A549 (cell line): ENCODE measurements around the gene MAP3K21. TPM values are rescaled to one million over a fixed set of nuclear protein-coding genes. Genes with fewer than 3 reads are reported as not detected.

ENCODE experiments used
- ATAC-seq, 2 experiments: fragments of 200-7000 bp in 1 of 2; fragments of >200 bp in 1 of 2; cut with Nextera tagmentation in 1 of 2; cut with Tn5 transposase in 1 of 2; 3 replicates each; pipeline versions ENCODE4 v1.8.0 to v1.9.1; 2018 to 2020; ENCODE audit warnings: mild to moderate bottlenecking in 1 of 2, moderate library complexity in 1 of 2
- CTCF ChIA-PET: fragments of 300-600 bp; sonication (Branson Sonifier 250); formaldehyde crosslinking; extraction: SDS; loops from one replicate; lab custom pipeline; 2021; ENCODE audit warnings: antibody characterized with exemption, inconsistent platforms; lab: Yijun Ruan, JAX
- POLR2A ChIA-PET: fragments of 350-600 bp; formaldehyde crosslinking; extraction: SDS; loops from one replicate; lab custom pipeline; 2021; ENCODE audit warnings: antibody characterized with exemption, inconsistent platforms; lab: Yijun Ruan, JAX
- DNase-seq, 2 experiments: peaks; one replicate each; pipeline versions ENCODE4 v3.0.0 to v3.0.0-alpha.2; 2011 to 2016; ENCODE audit warnings: low read depth in 1 of 2, low spot score in 1 of 2
- FAIRE-seq: peaks from 2 replicates; lab custom pipeline; 2011; peaks lifted over from hg19 to GRCh38; lab: Jason Lieb, UNC
- H3K27ac ChIP-seq, 2 experiments: fragments of >200 bp; sonication (Bioruptor Twin); formaldehyde crosslinking; 3 replicates each; pipeline ENCODE4 v1.5.1; 2016 to 2017
- H3K4me1 ChIP-seq: fragments of >200 bp; sonication (Bioruptor Twin); formaldehyde crosslinking; 3 replicates; pipeline ENCODE4 v1.6.1; 2016
- H3K4me2 ChIP-seq: fragments of >200 bp; sonication (Bioruptor Twin); formaldehyde crosslinking; 3 replicates; pipeline ENCODE4 v1.6.1; 2016
- H3K4me3 ChIP-seq: fragments of >200 bp; sonication (Bioruptor Twin); formaldehyde crosslinking; 3 replicates; pipeline ENCODE4 v1.5.1; 2016
- H3K9me3 ChIP-seq: fragments of >200 bp; sonication (Bioruptor Twin); formaldehyde crosslinking; 3 replicates; pipeline ENCODE4 v1.6.1; 2016
- CBX2 ChIP-seq: fragments of 200-600 bp; sonication (generic); IDR thresholded peaks from 2 replicates; pipeline ENCODE4 v1.6.1; 2016; ENCODE audit warnings: low read depth, mild to moderate bottlenecking, borderline replicate concordance
- CHD4 ChIP-seq: fragments of 200-600 bp; sonication (generic); IDR thresholded peaks from 2 replicates; pipeline ENCODE4 v1.6.1; 2016; ENCODE audit warnings: antibody characterized with exemption, mild to moderate bottlenecking, borderline replicate concordance
- E2F6 ChIP-seq: IDR thresholded peaks from 2 replicates; pipeline ENCODE4 v1.6.1; 2012; ENCODE audit warnings: low read depth, borderline replicate concordance
- EHF ChIP-seq: fragments of 250-450 bp; sonication (Bioruptor Pico); IDR thresholded peaks from 2 replicates; pipeline ENCODE4 v1.5.0; 2020; ENCODE audit warnings: mild to moderate bottlenecking
- ESRRA ChIP-seq: fragments of 150-350 bp; IDR thresholded peaks from 2 replicates; pipeline ENCODE4 v1.6.1; 2014; ENCODE audit warnings: mild to moderate bottlenecking, low read length, borderline replicate concordance
- FOSB ChIP-seq: fragments of 250-450 bp; sonication (Bioruptor Pico); IDR thresholded peaks from 2 replicates; pipeline ENCODE4 v1.5.0; 2020; ENCODE audit warnings: mild to moderate bottlenecking, moderate library complexity
- FOSL2 ChIP-seq, 2 experiments: fragments of 450-650 bp in 1 of 2; fragments of >200 bp in 1 of 2; sonication (Bioruptor Twin) in 1 of 2; formaldehyde crosslinking; IDR thresholded peaks; 2 replicates each; pipeline versions ENCODE4 v1.5.0 to v1.6.1; 2016 to 2020; ENCODE audit warnings: mild to moderate bottlenecking in 1 of 2, moderate library complexity in 1 of 2
- HES2 ChIP-seq: fragments of >200 bp; sonication (Bioruptor Twin); formaldehyde crosslinking; IDR thresholded peaks from 2 replicates; pipeline ENCODE4 v1.6.1; 2016
- HMGXB4 ChIP-seq: fragments of 250-450 bp; sonication (Bioruptor Pico); IDR thresholded peaks from 2 replicates; pipeline ENCODE4 v1.5.0; 2021; ENCODE audit warnings: mild to moderate bottlenecking, moderate library complexity, borderline replicate concordance
- HOXA7 ChIP-seq: fragments of 250-450 bp; sonication (Bioruptor Pico); IDR thresholded peaks from 2 replicates; pipeline ENCODE4 v1.5.0; 2020; ENCODE audit warnings: mild to moderate bottlenecking, moderate library complexity
- HOXB5 ChIP-seq: fragments of 250-450 bp; sonication (Bioruptor Pico); IDR thresholded peaks from 2 replicates; pipeline ENCODE4 v1.5.0; 2020; ENCODE audit warnings: mild to moderate bottlenecking, moderate library complexity
- JUN ChIP-seq, 2 experiments: fragments of >200 bp; sonication (Bioruptor Twin); formaldehyde crosslinking; IDR thresholded peaks; 2 replicates in 1 of 2; 3 replicates in 1 of 2; pipeline ENCODE4 v1.6.1; 2016 to 2017
- NPAS2 ChIP-seq: fragments of 250-450 bp; sonication (Bioruptor Pico); IDR thresholded peaks from 2 replicates; pipeline ENCODE4 v1.8.0; 2022; ENCODE audit warnings: mild to moderate bottlenecking, moderate library complexity, borderline replicate concordance
- NR3C1 ChIP-seq: fragments of >200 bp; sonication (Bioruptor Twin); formaldehyde crosslinking; IDR thresholded peaks from 3 replicates; pipeline ENCODE4 v1.6.1; 2017
- RARB ChIP-seq: fragments of 250-450 bp; sonication (Bioruptor Pico); IDR thresholded peaks from 2 replicates; pipeline ENCODE4 v1.8.0; 2021; ENCODE audit warnings: mild to moderate bottlenecking, moderate library complexity
- RCOR1 ChIP-seq: fragments of 150-350 bp; IDR thresholded peaks from 2 replicates; pipeline ENCODE4 v1.6.1; 2014; ENCODE audit warnings: antibody characterized with exemption, low read length, low read depth
- REST ChIP-seq: fragments of 200-600 bp; sonication (generic); IDR thresholded peaks from 2 replicates; pipeline ENCODE4 v1.6.1; 2016; ENCODE audit warnings: antibody characterized with exemption, mild to moderate bottlenecking, moderate library complexity
- RNF2 ChIP-seq: fragments of 200-600 bp; sonication (generic); IDR thresholded peaks from 2 replicates; pipeline ENCODE4 v1.6.1; 2016; ENCODE audit warnings: low read depth, mild to moderate bottlenecking, antibody characterized with exemption, moderate library complexity, borderline replicate concordance
- SMC3 ChIP-seq: fragments of >200 bp; sonication (Bioruptor Twin); formaldehyde crosslinking; IDR thresholded peaks from 3 replicates; pipeline ENCODE4 v1.6.1; 2018; ENCODE audit warnings: inconsistent platforms
- SREBF2 ChIP-seq: fragments of 450-650 bp; IDR thresholded peaks from 2 replicates; pipeline ENCODE4 v1.6.1; 2014; ENCODE audit warnings: mild to moderate bottlenecking, moderate library complexity
- USF2 ChIP-seq: fragments of 450-650 bp; IDR thresholded peaks from 2 replicates; pipeline ENCODE4 v1.6.1; 2014; ENCODE audit warnings: antibody characterized with exemption
- ZFP36 ChIP-seq: fragments of 450-650 bp; IDR thresholded peaks from 2 replicates; pipeline ENCODE4 v1.6.1; 2014; ENCODE audit warnings: borderline replicate concordance; ENCODE audit not compliant: partially characterized antibody
- WGBS: methylation state at CpG from one replicate; pipeline ENCODE4 v1.1.6; 2017; ENCODE audit errors: missing lambda C conversion rate; 5-methylcytosine and 5-hydroxymethylcytosine counted together
- polyA plus RNA-seq, 4 experiments: library from polyadenylated mRNA; depleted of rRNA in 3 of 4; stranded (reverse); fragments of >200 nt; fragmentation: RNase III in 1 of 4; extraction: RNeasy Plus Mini Kit Qiagen cat#74134 plus additional on column Dnase treatment in 1 of 4; gene quantifications; 2 replicates in 3 of 4; 3 replicates in 1 of 4; pipeline ENCODE4 v1.2.3, GENCODE V29; 2011 to 2017
- TF ChIP-seq, protein P1 (sequence below): fragments of >200 bp; sonication (Bioruptor Twin); formaldehyde crosslinking; IDR thresholded peaks from 3 replicates; pipeline ENCODE4 v1.5.1; 2016

Gene MAP3K21
- polyA plus RNA-seq, 2 of the 4 experiments (the other 2 are of a cell fraction): 14.4 to 26.9 TPM

GRCh38 chr1:233409540-233409939, 82.0 kb downstream of the MAP3K21 start (continued):
- TF ChIP-seq ESRRA (no peak), CBX2 (no peak)

GRCh38 chr1:233410906-233411305, 83.4 kb downstream of the MAP3K21 start:
- no peak for FAIRE-seq
- no peak overlapping the region for H3K4me2 ChIP-seq
- TF ChIP-seq E2F6: no peak
- TF ChIP-seq HES2: no peak
- TF ChIP-seq EHF (CRISPR knock-in tag): no peak
- TF ChIP-seq RCOR1: no peak
- no peak for TF ChIP-seq FOSB (CRISPR knock-in tag)
- ChIA-PET POLR2A (no interaction called here), CTCF (interaction anchor here (1.3 kb wide), 1 partner anchor 494 kb away, joined by 5 read pairs; the partner anchor contains the start of gene SLC35F3)
- H3K4me1 ChIP-seq: no peaks in the 10 kb centered on the region
- no peak for DNase-seq
- no peak overlapping the region for H3K27ac ChIP-seq
- WGBS: 50% methylated on average over 5 of the region's 5 CpGs
- no peak for ATAC-seq
- H3K4me3 ChIP-seq: no peak overlapping the region
- H3K9me3 ChIP-seq: no peaks in the 10 kb centered on the region

GRCh38 chr1:233412812-233413211, 85.3 kb downstream of the MAP3K21 start:
- Histone ChIP-seq H3K27ac (no peak overlapping the region), H3K4me1 (no peaks in the 10 kb centered on the region), H3K4me2 (no peak overlapping the region), H3K4me3 (no peak overlapping the region), H3K9me3 (no peaks in the 10 kb centered on the region)
- ATAC-seq: no peak
- ChIA-PET POLR2A (no interaction called here), CTCF (interaction anchor here (0.9 to 2.4 kb wide), 2 partner anchors 13 to 28 kb away, joined by 3 to 10 read pairs; no protein-coding TSS in a partner anchor)
- TF ChIP-seq NPAS2 (no peak), HOXB5 (CRISPR knock-in tag) (no peak), ESRRA (no peak), USF2 (no peak), RCOR1 (no peak), HOXA7 (CRISPR knock-in tag) (no peak), FOSB (CRISPR knock-in tag) (no peak), SREBF2 (no peak), SMC3 (no peak), NR3C1 (no peak)
- TF ChIP-seq, protein P1, sequence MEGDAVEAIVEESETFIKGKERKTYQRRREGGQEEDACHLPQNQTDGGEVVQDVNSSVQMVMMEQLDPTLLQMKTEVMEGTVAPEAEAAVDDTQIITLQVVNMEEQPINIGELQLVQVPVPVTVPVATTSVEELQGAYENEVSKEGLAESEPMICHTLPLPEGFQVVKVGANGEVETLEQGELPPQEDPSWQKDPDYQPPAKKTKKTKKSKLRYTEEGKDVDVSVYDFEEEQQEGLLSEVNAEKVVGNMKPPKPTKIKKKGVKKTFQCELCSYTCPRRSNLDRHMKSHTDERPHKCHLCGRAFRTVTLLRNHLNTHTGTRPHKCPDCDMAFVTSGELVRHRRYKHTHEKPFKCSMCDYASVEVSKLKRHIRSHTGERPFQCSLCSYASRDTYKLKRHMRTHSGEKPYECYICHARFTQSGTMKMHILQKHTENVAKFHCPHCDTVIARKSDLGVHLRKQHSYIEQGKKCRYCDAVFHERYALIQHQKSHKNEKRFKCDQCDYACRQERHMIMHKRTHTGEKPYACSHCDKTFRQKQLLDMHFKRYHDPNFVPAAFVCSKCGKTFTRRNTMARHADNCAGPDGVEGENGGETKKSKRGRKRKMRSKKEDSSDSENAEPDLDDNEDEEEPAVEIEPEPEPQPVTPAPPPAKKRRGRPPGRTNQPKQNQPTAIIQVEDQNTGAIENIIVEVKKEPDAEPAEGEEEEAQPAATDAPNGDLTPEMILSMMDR: no peak
- no peak for DNase-seq
- FAIRE-seq: no peak
- WGBS: 28% methylated on average over 2 of the region's 2 CpGs

DNA sequence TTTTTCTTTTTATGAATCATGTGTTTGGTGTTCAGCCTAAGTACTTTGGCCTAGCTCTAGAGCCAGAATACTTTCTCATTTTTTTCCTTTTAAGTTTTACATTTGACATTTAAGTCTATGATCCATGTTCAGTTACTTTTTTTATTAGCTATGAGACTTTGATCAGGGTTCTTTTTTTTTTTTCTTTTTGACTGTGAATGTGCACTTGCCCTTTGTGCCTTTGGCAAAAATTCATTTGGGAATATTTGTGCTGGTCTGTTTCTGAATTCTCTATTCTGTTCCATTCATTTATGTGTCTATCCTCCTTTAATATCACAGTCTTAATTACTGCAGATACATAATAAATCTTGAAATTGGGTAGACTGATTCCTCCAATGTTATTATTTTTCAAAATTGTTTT, 93.8 kb downstream of the MAP3K21 start:
- POLR2A ChIA-PET: no interaction called here
- no peak for ATAC-seq
- TF ChIP-seq JUN (IDR thresholded peaks at IDR 0.05) (no peak), CHD4 (no peak), ZFP36 (no peak), FOSL2 (IDR thresholded peaks at IDR 0.05) (no peak), FOSL2 (CRISPR knock-in tag; IDR thresholded peaks at IDR 0.05) (no peak), RARB (CRISPR knock-in tag) (no peak), RNF2 (no peak), SREBF2 (no peak), ESRRA (no peak), HMGXB4 (CRISPR knock-in tag) (no peak), REST (no peak)

More for the DNA sequence above, 93.8 kb downstream of the MAP3K21 start:
- H3K9me3 ChIP-seq: peaks cover 10% of the 10 kb centered on the region; the same call in 1 of the 3 replicates
- H3K27ac ChIP-seq: no peak overlapping the region
- CTCF ChIA-PET: interaction anchor here (0.6 to 1.9 kb wide), 4 partner anchors 19 to 1057 kb away, joined by 3 to 11 read pairs (median 3); no protein-coding TSS in a partner anchor
- no peaks in the 10 kb centered on the region for H3K4me1 ChIP-seq
- DNase-seq (no peak), FAIRE-seq (no peak)
- no peak overlapping the region for H3K4me3 ChIP-seq
- no peak overlapping the region for H3K4me2 ChIP-seq
